OCI-LY1 (cell line): ENCODE measurements around the gene KCNMB1.

ENCODE experiments used
- H2AFZ ChIP-seq: fragments of 200-600 bp; sonication (generic), shearing (Covaris generic); 2 replicates; pipeline ENCODE4 v1.6.0; 2014; ENCODE audit warnings: antibody characterized with exemption, mild to moderate bottlenecking, low read length
- H3F3A ChIP-seq: fragments of 200-600 bp; sonication (generic), shearing (Covaris generic); 2 replicates; pipeline ENCODE4 v1.6.0; 2014; ENCODE audit warnings: mild to moderate bottlenecking, antibody characterized with exemption, low read length, moderate library complexity; ENCODE audit not compliant: insufficient read depth
- H3K27ac ChIP-seq: fragments of 200-600 bp; sonication (generic); 2 replicates; pipeline ENCODE4 v1.5.1; 2014; ENCODE audit warnings: low read length, mixed run types, mild to moderate bottlenecking, low read depth; ENCODE audit not compliant: poor library complexity, severe bottlenecking
- H3K27me3 ChIP-seq: fragments of 200-600 bp; sonication (generic); 2 replicates; pipeline ENCODE4 v1.6.0; 2014; ENCODE audit warnings: antibody characterized with exemption, mild to moderate bottlenecking, low read length, moderate library complexity; ENCODE audit not compliant: insufficient read depth
- H3K36me3 ChIP-seq: fragments of 200-600 bp; sonication (generic); 2 replicates; pipeline ENCODE4 v1.6.1; 2014; ENCODE audit warnings: mild to moderate bottlenecking, antibody characterized with exemption, low read length, moderate library complexity, mixed read lengths; ENCODE audit not compliant: insufficient read depth
- H3K4me1 ChIP-seq: fragments of 200-600 bp; sonication (generic); 2 replicates; pipeline ENCODE4 v1.5.1; 2014; ENCODE audit warnings: mild to moderate bottlenecking, low read length, moderate library complexity; ENCODE audit not compliant: insufficient read depth, severe bottlenecking
- H3K4me2 ChIP-seq: fragments of 200-600 bp; sonication (generic), shearing (Covaris generic); 2 replicates; pipeline ENCODE4 v1.6.1; 2014; ENCODE audit warnings: low read length
- H3K4me3 ChIP-seq: fragments of 200-600 bp; sonication (generic); 2 replicates; pipeline ENCODE4 v1.5.1; 2014; ENCODE audit warnings: low read length, low read depth, mild to moderate bottlenecking, mixed read lengths; ENCODE audit not compliant: poor library complexity, severe bottlenecking
- H3K79me2 ChIP-seq: fragments of 200-600 bp; shearing (Covaris generic); 2 replicates; pipeline ENCODE4 v1.6.1; 2016; ENCODE audit warnings: mixed run types, low read length, mixed read lengths; ENCODE audit not compliant: insufficient read depth
- H3K9ac ChIP-seq: fragments of 200-600 bp; sonication (generic), shearing (Covaris generic); 2 replicates; pipeline ENCODE4 v1.6.1; 2014; ENCODE audit warnings: mild to moderate bottlenecking, low read length, mixed read lengths
- H3K9me2 ChIP-seq: fragments of 200-600 bp; sonication (generic), shearing (Covaris generic); 2 replicates; pipeline ENCODE4 v1.6.1; 2014; ENCODE audit warnings: low read depth, mild to moderate bottlenecking, low read length, mixed read lengths
- H3K9me3 ChIP-seq: fragments of 200-600 bp; shearing (Covaris generic); 2 replicates; pipeline ENCODE4 v1.6.1; 2014; ENCODE audit warnings: low read length, mixed read lengths
- H4K20me1 ChIP-seq: fragments of 200-600 bp; sonication (generic), shearing (Covaris generic); 2 replicates; pipeline ENCODE4 v1.6.0; 2016; ENCODE audit warnings: mild to moderate bottlenecking, low read length; ENCODE audit not compliant: insufficient read depth
- EZH2 ChIP-seq: fragments of 200-600 bp; sonication (generic), shearing (Covaris generic); IDR thresholded peaks from 2 replicates; pipeline ENCODE4 v1.8.0; 2017; ENCODE audit warnings: borderline replicate concordance, mixed run types, mild to moderate bottlenecking, antibody characterized with exemption, low read length, moderate library complexity, mixed read lengths
- TF ChIP-seq, protein P1 (sequence below): fragments of 200-600 bp; sonication (generic), shearing (Covaris generic); IDR thresholded peaks from 2 replicates; pipeline ENCODE4 v1.5.1; 2017; ENCODE audit warnings: mild to moderate bottlenecking, antibody characterized with exemption, low read length, moderate library complexity, mixed read lengths

The KCNMB1 gene, protein sequence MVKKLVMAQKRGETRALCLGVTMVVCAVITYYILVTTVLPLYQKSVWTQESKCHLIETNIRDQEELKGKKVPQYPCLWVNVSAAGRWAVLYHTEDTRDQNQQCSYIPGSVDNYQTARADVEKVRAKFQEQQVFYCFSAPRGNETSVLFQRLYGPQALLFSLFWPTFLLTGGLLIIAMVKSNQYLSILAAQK

DNA sequence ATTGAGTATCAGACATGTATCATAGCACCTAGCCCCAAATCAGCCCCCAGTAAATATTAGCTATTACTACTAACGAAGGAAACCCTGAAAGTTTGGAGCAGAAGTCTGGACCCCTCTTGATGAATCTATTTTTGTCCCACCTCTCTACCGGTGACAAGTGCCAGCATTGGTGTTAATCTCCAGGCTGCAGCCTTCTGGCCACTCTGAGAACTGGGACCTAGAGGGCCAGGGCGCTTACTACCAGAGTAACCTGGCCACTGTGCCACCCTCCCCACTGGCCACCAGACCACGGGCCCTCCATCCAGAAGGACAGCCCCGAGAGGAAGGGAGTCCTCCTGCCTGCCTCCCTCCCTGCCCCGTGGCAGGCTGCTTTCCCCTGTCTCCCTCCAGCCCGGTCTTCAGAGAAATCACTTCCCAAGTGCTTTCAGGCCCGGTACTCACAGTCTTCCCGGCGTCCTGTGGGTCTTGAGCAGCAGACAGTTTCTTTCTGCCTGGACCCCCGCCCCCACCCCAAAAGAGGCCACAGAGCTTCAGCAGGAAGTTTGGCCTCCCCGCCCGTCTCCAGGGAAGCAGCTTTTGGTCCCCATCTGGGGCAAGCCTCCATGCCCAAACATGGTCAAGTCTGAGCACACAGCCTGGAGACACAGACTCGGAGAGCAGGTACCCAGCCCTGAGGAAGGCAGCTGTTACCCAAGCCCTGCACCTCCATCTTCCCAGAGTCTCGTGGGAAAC, at the start of gene KCNMB1:
Gene KCNMB1, minus strand, starts transcription at position 550 of the 732 bp plus-strand sequence. CDS start 3,920 bp downstream, outside the sequence.
- H3K27me3 ChIP-seq = peaks cover 10% of the 10 kb centered on the region; the same call in 1 of the 2 replicates
- no peaks in the 10 kb centered on the region for H3F3A ChIP-seq
- TF ChIP-seq, protein P1, sequence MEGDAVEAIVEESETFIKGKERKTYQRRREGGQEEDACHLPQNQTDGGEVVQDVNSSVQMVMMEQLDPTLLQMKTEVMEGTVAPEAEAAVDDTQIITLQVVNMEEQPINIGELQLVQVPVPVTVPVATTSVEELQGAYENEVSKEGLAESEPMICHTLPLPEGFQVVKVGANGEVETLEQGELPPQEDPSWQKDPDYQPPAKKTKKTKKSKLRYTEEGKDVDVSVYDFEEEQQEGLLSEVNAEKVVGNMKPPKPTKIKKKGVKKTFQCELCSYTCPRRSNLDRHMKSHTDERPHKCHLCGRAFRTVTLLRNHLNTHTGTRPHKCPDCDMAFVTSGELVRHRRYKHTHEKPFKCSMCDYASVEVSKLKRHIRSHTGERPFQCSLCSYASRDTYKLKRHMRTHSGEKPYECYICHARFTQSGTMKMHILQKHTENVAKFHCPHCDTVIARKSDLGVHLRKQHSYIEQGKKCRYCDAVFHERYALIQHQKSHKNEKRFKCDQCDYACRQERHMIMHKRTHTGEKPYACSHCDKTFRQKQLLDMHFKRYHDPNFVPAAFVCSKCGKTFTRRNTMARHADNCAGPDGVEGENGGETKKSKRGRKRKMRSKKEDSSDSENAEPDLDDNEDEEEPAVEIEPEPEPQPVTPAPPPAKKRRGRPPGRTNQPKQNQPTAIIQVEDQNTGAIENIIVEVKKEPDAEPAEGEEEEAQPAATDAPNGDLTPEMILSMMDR = no peak
- TF ChIP-seq EZH2 = no peak
- H3K4me2 ChIP-seq = no peak within 1 kb of the TSS
- no peaks in the 10 kb centered on the region for H3K9me2 ChIP-seq
- H4K20me1 ChIP-seq = no peaks in the 10 kb centered on the region
- no peaks in the 10 kb centered on the region for H3K36me3 ChIP-seq
- no peak within 1 kb of the TSS for H3K4me3 ChIP-seq
- H3K9me3 ChIP-seq = no peaks in the 10 kb centered on the region
- no peaks in the 10 kb centered on the region for H3K79me2 ChIP-seq
- H3K9ac ChIP-seq = no peak within 1 kb of the TSS
- H3K27ac ChIP-seq = no peak within 1 kb of the TSS
- no peaks in the 10 kb centered on the region for H3K4me1 ChIP-seq
- H2AFZ ChIP-seq = no peak within 1 kb of the TSS

DNA sequence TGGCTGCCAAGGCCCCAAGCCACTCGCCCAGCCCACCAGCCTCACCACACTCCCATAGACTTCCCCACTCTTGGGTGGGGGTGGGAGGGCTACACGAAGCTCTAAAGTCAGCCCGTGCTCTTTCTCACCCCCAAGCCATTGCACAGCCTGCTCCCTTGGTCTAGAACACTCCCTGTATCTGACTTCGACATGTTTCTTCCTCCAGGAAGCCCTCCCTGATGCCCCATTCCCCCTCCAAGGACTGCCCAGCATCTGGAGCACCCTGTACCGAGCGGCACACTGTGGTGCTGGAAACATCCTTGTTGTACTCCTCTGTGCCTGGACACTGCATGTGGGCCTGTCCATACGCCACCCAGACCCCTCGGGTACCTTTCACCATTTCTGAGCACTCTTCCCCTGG, 49.4 kb upstream of the KCNMB1 start:
- Histone ChIP-seq H3K36me3 (no peaks in the 10 kb centered on the region), H3K4me2 (no peak overlapping the region), H4K20me1 (no peaks in the 10 kb centered on the region), H3K27ac (no peak overlapping the region), H3K4me1 (no peaks in the 10 kb centered on the region), H3K27me3 (no peaks in the 10 kb centered on the region), H3K79me2 (no peaks in the 10 kb centered on the region), H3K9ac (no peak overlapping the region), H3K9me2 (no peaks in the 10 kb centered on the region), H2AFZ (no peak overlapping the region), H3K4me3 (no peak overlapping the region), H3F3A (no peaks in the 10 kb centered on the region), H3K9me3 (no peaks in the 10 kb centered on the region)
- TF ChIP-seq EZH2 = no peak
- TF ChIP-seq, protein P1 = no peak

DNA sequence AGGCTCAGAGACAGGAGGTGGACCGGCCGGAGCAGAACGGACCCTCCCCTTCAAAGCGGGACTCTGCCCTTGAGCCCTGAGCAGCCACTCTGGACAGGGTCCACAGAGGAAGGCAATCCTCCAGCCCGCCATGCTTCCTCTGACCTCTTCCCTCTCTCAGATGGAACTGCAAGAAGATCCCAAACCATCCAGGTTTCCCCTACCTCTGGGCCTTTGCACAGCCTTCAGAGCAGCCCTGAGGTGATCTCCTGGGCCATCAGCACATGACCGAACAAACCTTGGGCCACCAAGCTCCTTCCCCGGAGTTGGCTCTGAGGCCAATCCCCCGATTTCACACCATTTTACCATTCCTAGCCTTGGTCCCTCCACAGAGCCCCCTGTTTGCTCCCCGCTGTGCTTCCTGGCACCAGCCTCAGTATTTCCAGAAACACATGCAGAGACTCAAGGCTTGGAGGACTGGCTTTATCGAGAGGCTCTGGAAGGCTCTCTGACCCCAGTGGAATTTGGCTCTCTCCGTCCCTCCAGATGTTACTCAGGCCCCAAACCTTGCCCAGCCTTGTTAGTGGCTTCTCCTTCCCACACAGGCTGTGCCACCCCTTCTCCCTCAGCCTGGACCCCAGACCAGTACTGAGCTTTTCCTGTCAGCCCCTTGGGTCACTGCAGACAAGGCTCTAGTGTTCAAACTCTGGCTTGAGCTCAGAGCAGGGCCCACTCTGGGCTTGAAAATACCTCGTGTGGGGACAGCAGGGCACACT, 48.6 kb upstream of the KCNMB1 start:
- Histone ChIP-seq H3F3A (no peaks in the 10 kb centered on the region), H3K9ac (no peak overlapping the region), H3K36me3 (no peaks in the 10 kb centered on the region), H3K27me3 (no peaks in the 10 kb centered on the region), H4K20me1 (no peaks in the 10 kb centered on the region), H3K79me2 (no peaks in the 10 kb centered on the region), H3K9me2 (no peaks in the 10 kb centered on the region), H3K27ac (no peak overlapping the region), H2AFZ (no peak overlapping the region), H3K9me3 (no peaks in the 10 kb centered on the region), H3K4me2 (no peak overlapping the region), H3K4me1 (no peaks in the 10 kb centered on the region), H3K4me3 (no peak overlapping the region)
- no peak for TF ChIP-seq EZH2
